ENCODE results near the gene ASAP2.
"Not testable (repeated sequence)": the region's sequence is repeated elsewhere in the genome, so short reads cannot be mapped to it uniquely, and the experiment has no call there.

The ASAP2 gene

DNA sequence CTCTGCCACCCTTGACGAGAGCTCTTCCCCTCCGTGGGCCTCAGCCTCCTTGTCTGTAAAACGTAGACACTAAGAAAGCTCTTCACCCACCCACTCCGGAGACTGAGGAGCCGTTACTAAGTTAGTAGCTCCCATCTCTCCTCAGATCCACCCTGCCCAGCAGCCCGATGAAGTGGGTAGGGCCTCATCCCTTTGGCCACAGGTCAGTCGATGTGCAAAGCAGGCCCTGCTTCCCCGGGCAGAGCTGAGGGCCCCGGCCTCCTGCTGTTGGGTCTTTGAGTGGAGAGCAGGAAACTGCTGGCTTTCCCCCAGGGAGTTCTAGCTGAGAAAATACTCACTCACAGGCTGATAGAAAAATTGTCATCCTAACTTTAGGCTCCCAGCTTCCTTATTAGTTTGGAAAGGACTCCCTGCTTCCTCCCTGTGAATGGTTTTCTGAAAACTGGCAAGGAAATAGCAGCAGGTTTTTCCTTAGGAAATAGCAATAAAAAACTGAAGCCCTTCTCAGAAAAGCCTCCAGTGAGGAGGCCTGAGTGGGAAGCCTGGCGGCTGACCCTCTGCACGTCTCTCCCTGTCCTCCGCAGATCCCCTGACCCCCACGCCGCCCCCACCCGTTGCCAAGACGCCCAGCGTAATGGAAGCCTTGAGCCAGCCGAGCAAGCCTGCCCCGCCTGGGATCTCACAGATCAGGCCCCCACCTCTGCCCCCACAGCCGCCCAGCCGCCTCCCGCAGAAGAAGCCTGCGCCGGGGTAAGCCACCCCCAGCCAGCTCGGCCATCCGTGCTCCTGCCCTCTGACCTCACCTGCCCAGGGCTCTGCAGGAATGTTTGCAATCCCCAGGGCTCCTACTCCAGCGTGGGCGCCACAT is 186.5 kb downstream of the ASAP2 start:
- Histone ChIP-seq H3K36me3 (peaks cover 55% of the 10 kb centered on the region), H3K9me3 (ENCODE audit: severe bottlenecking) (no peaks in the 10 kb centered on the region), H3K4me3 (ENCODE audit: low read depth, low read length) (no peak overlapping the region), H3K27me3 (ENCODE audit: insufficient read depth, low read depth, severe bottlenecking) (no peaks in the 10 kb centered on the region), H3K27ac (no peak overlapping the region)
- TF ChIP-seq, protein P1, sequence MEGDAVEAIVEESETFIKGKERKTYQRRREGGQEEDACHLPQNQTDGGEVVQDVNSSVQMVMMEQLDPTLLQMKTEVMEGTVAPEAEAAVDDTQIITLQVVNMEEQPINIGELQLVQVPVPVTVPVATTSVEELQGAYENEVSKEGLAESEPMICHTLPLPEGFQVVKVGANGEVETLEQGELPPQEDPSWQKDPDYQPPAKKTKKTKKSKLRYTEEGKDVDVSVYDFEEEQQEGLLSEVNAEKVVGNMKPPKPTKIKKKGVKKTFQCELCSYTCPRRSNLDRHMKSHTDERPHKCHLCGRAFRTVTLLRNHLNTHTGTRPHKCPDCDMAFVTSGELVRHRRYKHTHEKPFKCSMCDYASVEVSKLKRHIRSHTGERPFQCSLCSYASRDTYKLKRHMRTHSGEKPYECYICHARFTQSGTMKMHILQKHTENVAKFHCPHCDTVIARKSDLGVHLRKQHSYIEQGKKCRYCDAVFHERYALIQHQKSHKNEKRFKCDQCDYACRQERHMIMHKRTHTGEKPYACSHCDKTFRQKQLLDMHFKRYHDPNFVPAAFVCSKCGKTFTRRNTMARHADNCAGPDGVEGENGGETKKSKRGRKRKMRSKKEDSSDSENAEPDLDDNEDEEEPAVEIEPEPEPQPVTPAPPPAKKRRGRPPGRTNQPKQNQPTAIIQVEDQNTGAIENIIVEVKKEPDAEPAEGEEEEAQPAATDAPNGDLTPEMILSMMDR (IDR thresholded peaks at IDR 0.05; ENCODE audit: low read depth, low read length) = no peak
- no peak for DNase-seq

DNA sequence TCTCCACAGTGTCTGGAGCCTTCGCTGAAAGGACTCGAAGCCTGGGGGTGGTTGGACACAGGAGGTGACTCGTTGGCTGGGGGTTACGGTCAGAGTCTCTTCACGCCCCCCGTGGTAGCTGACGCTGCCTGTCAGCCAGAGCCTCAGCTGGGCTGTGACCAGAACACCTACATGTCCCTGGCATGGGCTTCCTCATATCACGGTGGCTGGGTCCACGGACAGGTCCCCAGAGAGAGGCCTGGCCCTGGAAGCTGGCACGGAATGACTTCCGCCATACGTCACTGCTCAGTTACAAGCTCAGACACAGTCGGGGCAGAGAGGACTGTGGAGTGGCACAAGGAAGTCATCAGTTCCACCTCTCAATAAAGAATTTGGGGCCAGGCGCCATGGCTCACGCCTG is 188.2 kb downstream of the ASAP2 start:
- no peak for DNase-seq
- Histone ChIP-seq H3K36me3 (peaks cover 43% of the 10 kb centered on the region), H3K27me3 (ENCODE audit: insufficient read depth, low read depth, severe bottlenecking) (no peaks in the 10 kb centered on the region), H3K27ac (no peak overlapping the region), H3K9me3 (ENCODE audit: severe bottlenecking) (no peaks in the 10 kb centered on the region), H3K4me3 (ENCODE audit: low read depth, low read length) (no peak overlapping the region)
- TF ChIP-seq, protein P1 (IDR thresholded peaks at IDR 0.05; ENCODE audit: low read depth, low read length) = no peak

DNA sequence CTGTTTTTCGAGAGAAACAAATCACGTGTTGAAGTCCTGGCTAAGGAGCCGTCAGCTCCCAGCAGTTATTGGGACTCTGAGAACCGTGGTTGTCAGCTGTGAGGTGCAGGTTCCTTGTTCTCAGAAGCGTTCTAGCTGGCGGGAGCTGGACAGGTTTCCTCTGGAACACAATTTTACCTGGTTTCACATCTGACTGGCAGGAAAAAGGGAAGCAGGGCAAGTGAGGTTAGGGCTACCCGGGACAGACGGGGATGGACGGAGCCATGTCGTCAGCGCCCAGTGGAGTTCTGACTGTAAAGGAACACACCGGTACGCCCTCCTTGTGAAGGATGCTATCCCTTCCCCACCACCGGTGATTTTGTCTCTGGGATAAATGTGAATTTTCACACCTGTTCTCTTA is 190.6 kb downstream of the ASAP2 start:
- DNase-seq = no peak
- Histone ChIP-seq H3K27me3 (ENCODE audit: insufficient read depth, low read depth, severe bottlenecking) (no peaks in the 10 kb centered on the region), H3K36me3 (peaks cover 30% of the 10 kb centered on the region), H3K9me3 (ENCODE audit: severe bottlenecking) (no peaks in the 10 kb centered on the region), H3K4me3 (ENCODE audit: low read depth, low read length) (no peak overlapping the region), H3K27ac (no peak overlapping the region)
- TF ChIP-seq, protein P1 (IDR thresholded peaks at IDR 0.05; ENCODE audit: low read depth, low read length) = no peak

GRCh38 chr2:9398251-9398650 is 191.6 kb downstream of the ASAP2 start:
- not testable (repeated sequence) for H3K4me3 ChIP-seq (ENCODE audit: low read depth, low read length); H3K9me3 ChIP-seq (ENCODE audit: severe bottlenecking); H3K27me3 ChIP-seq (ENCODE audit: insufficient read depth, low read depth, severe bottlenecking); DNase-seq; H3K27ac ChIP-seq
- H3K36me3 ChIP-seq = peaks cover 32% of the 10 kb centered on the region

GRCh38 chr2:9398881-9399780 is 192.5 kb downstream of the ASAP2 start:
- Histone ChIP-seq H3K9me3 (ENCODE audit: severe bottlenecking) (no peaks in the 10 kb centered on the region), H3K4me3 (ENCODE audit: low read depth, low read length) (no peak overlapping the region), H3K36me3 (peaks cover 35% of the 10 kb centered on the region), H3K27me3 (ENCODE audit: insufficient read depth, low read depth, severe bottlenecking) (no peaks in the 10 kb centered on the region), H3K27ac (no peak overlapping the region)
- DNase-seq = no peak
- TF ChIP-seq, protein P1 (IDR thresholded peaks at IDR 0.05; ENCODE audit: low read depth, low read length) = no peak
